Hematopoietic multipotent progenitor cell treated with erythropoietin and hydrocortisone succinate and interleukin-3 and kit ligand, for 8 days (in vitro differentiated cells): ENCODE results near the gene LMAN1L.

Experiments
- DNase-seq: peaks from one replicate; pipeline ENCODE4 v3.0.0-alpha.2; 2015

LMAN1L gene

GRCh38 chr15:74838746-74839525, 26.3 kb downstream of the LMAN1L start:
- no peak for DNase-seq

GRCh38 chr15:74839526-74840395, 27.1 kb downstream of the LMAN1L start:
- DNase-seq = no peak

GRCh38 chr15:74840851-74841775, 28.5 kb downstream of the LMAN1L start:
- DNase-seq = peak; percentile 36

- DNase-seq = no peak
Observed at GRCh38 chr15:74841891-74842373, 29.3 kb downstream of the LMAN1L start.

- peak; percentile 87 for DNase-seq
Observed at GRCh38 chr15:74842581-74843444, 30.2 kb downstream of the LMAN1L start, which contains the start of gene ULK3. TSS of gene ULK3 (minus strand) at chr15:74843156. CDS start at chr15:74843105, 51 bp downstream.

- no peak for DNase-seq
Observed at GRCh38 chr15:74843445-74843828, 30.8 kb downstream of the LMAN1L start.

- DNase-seq = peak; percentile 95
Observed at GRCh38 chr15:74843891-74844299, 31.3 kb downstream of the LMAN1L start.

GRCh38 chr15:74844319-74845207, 31.9 kb downstream of the LMAN1L start:
- DNase-seq = peak; percentile 12

GRCh38 chr15:74845208-74845568, 32.6 kb downstream of the LMAN1L start:
- DNase-seq = peak; percentile 76

- DNase-seq = peak; percentile 19
Observed at GRCh38 chr15:74845581-74845980, 32.9 kb downstream of the LMAN1L start.

GRCh38 chr15:74847432-74847831, 34.8 kb downstream of the LMAN1L start:
- DNase-seq = peak; percentile 45

GRCh38 chr15:74850393-74850792, 37.8 kb downstream of the LMAN1L start:
- no peak for DNase-seq

- DNase-seq = no peak
Observed at GRCh38 chr15:74851960-74852359, 39.3 kb downstream of the LMAN1L start.

- no peak for DNase-seq
Observed at GRCh38 chr15:74854453-74855022, 41.9 kb downstream of the LMAN1L start.

- no peak for DNase-seq
Observed at GRCh38 chr15:74855857-74856256, 43.2 kb downstream of the LMAN1L start.

- DNase-seq = no peak
Observed at GRCh38 chr15:74856537-74856936, 43.9 kb downstream of the LMAN1L start.

- DNase-seq = peak; percentile 54
Observed at GRCh38 chr15:74857082-74857655, 44.5 kb downstream of the LMAN1L start.

GRCh38 chr15:74857671-74858368, 45.2 kb downstream of the LMAN1L start:
- no peak for DNase-seq

- no peak for DNase-seq
Observed at GRCh38 chr15:74858369-74858740, 45.7 kb downstream of the LMAN1L start.
